Ovary (tissue), 9 donors: ENCODE measurements around the gene TBC1D26. TPM values are rescaled to one million over a fixed set of nuclear protein-coding genes. Genes with fewer than 3 reads are reported as not detected.
"Not testable (repeated sequence)": the region's sequence is repeated elsewhere in the genome, so short reads cannot be mapped to it uniquely, and the experiment has no call there.

Source experiments
- DNase-seq, 5 donors: peaks; one replicate each; pipeline ENCODE4 v3.0.0-alpha.2; 2019 to 2020
- H3K27ac ChIP-seq, 2 donors: fragments of 200-600 bp; one replicate each; pipeline versions ENCODE4 v1.5.1 to v1.8.0; 2019 to 2022
- H3K27me3 ChIP-seq: fragments of 200-600 bp; one replicate; pipeline ENCODE4 v1.8.0; 2022
- H3K36me3 ChIP-seq: fragments of 200-600 bp; sonication (generic); one replicate; pipeline ENCODE4 v1.5.1; 2019
- H3K4me1 ChIP-seq: one replicate; pipeline ENCODE4 v1.8.1; 2013; ENCODE audit warnings: mild to moderate bottlenecking, moderate library complexity; ENCODE audit not compliant: insufficient read depth
- H3K4me3 ChIP-seq: fragments of 200-600 bp; sonication (generic); one replicate; pipeline ENCODE4 v1.5.1; 2017
- H3K9me3 ChIP-seq, 2 donors: fragments of 200-600 bp in 1 of 2; sonication (generic) in 1 of 2; one replicate each; pipeline versions ENCODE4 v1.5.1 to v1.8.1; 2013 to 2019; ENCODE audit warnings: mild to moderate bottlenecking in 1 of 2, moderate library complexity in 1 of 2
- EP300 ChIP-seq: sonication (generic); formaldehyde crosslinking; IDR thresholded peaks from one replicate; pipeline ENCODE4 v1.6.1; 2017; ENCODE audit warnings: antibody characterized with exemption
- POLR2A ChIP-seq: fragments of 450-650 bp; IDR thresholded peaks from one replicate; pipeline ENCODE4 v1.6.1; 2017; ENCODE audit warnings: antibody characterized with exemption, mild to moderate bottlenecking, moderate library complexity
- WGBS, 3 donors: extraction: QIAGEN DNeasy Blood & Tissue Kit in 1 of 3; methylation state at CpG; one replicate each; pipeline versions ENCODE4 v1.1.5 to v1.1.7; 2013 to 2017; 5-methylcytosine and 5-hydroxymethylcytosine counted together
- intact Hi-C, 4 donors: fragments of 100-400 bp; cut with DNase I; formaldehyde crosslinking; loops; one replicate each; pipeline versions ENCODE4 v1.11.0 to v1.15.1; 2022 to 2023
- polyA plus RNA-seq, 2 donors: library from polyadenylated mRNA; stranded (reverse); fragments of 200-250 nt in 1 of 2; fragments of 350-450 nt in 1 of 2; fragmentation: Illumina TruSeq in 1 of 2; extraction: RNeasy Lipid Tissue Mini Kit (QIAGEN cat#74804) in 1 of 2; gene quantifications; one replicate each; pipeline ENCODE4 v1.2.3, GENCODE V29; 2013 to 2014
- total RNA-seq, 7 donors: library from RNA; depleted of rRNA in 2 of 7; stranded (reverse); fragments of >200 nt in 2 of 7; fragmentation: NEBNext Ultra II Directional in 3 of 7; extraction: Animal tissue kit (Norgen Biotek cat#: 25700) in 3 of 7; gene quantifications; one replicate each; pipeline versions ENCODE4 v1.1.0 to v1.2.4, GENCODE V29; 2016 to 2023
- TF ChIP-seq, protein P1 (sequence below), 3 donors: fragments of 450-650 bp in 2 of 3; fragments of 200-600 bp in 1 of 3; IDR thresholded peaks; one replicate each; pipeline versions ENCODE4 v1.5.1 to v1.8.0; 2016 to 2022; ENCODE audit warnings: antibody characterized with exemption in 3 of 3, mild to moderate bottlenecking in 1 of 3
- donor health status: DM: no; HTN: no; CAD: no; lungs with moderate emphysema.
- donor health status: DM: no; HTN: no; CAD: no.
- donor health status: Bipolar disorder and iron deficiency.
- donor health status: DM: yes; HTN: yes; CAD: no.
- donor health status: DM: no; HTN: no; CAD: no.
- donor health status: DM: yes; HTN: yes; CAD: no.

Gene TBC1D26
- total and polyA plus RNA-seq, 9 donors = 0.08 to 0.69 (median 0.38) TPM; not detected in 3

DNA sequence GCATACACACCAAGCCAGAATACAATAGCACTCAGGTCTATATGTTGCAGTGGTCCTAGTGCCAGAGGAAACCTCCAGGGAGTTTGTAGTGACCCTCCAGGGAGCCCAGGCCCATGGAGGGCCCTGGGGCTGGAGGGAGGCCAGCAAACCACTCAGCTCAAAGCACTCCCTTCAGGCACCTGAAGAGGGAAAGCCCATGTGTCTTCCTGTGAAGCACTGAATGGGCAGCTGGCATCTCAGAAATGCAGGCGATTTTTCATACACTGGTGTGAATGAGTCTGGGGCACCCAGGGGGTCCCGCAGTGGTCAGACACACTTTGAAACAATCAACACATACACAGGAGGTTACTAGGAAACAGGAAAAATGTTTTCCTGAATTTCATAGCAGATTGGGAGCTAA lies 12.8 kb downstream of the TBC1D26 start:
- DNase-seq = no peak
- H3K4me3 ChIP-seq = no peak overlapping the region
- H3K36me3 ChIP-seq = no peaks in the 10 kb centered on the region
- TF ChIP-seq EP300 (no peak), POLR2A (no peak)
- TF ChIP-seq, protein P1, sequence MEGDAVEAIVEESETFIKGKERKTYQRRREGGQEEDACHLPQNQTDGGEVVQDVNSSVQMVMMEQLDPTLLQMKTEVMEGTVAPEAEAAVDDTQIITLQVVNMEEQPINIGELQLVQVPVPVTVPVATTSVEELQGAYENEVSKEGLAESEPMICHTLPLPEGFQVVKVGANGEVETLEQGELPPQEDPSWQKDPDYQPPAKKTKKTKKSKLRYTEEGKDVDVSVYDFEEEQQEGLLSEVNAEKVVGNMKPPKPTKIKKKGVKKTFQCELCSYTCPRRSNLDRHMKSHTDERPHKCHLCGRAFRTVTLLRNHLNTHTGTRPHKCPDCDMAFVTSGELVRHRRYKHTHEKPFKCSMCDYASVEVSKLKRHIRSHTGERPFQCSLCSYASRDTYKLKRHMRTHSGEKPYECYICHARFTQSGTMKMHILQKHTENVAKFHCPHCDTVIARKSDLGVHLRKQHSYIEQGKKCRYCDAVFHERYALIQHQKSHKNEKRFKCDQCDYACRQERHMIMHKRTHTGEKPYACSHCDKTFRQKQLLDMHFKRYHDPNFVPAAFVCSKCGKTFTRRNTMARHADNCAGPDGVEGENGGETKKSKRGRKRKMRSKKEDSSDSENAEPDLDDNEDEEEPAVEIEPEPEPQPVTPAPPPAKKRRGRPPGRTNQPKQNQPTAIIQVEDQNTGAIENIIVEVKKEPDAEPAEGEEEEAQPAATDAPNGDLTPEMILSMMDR (IDR thresholded peaks at IDR 0.05) = no peak
- peaks cover 4% of the 10 kb centered on the region for H3K4me1 ChIP-seq
- WGBS, 3 donors = 24 to 74% (median 31%) methylated on average over 2 of the region's 2 CpGs
- H3K27me3 ChIP-seq = no peaks in the 10 kb centered on the region
- peak overlapping the region in 1 of 2 donors; percentile 16 for H3K27ac ChIP-seq
- H3K9me3 ChIP-seq = no peaks in the 10 kb centered on the region
- intact Hi-C loops = no loop called here

DNA sequence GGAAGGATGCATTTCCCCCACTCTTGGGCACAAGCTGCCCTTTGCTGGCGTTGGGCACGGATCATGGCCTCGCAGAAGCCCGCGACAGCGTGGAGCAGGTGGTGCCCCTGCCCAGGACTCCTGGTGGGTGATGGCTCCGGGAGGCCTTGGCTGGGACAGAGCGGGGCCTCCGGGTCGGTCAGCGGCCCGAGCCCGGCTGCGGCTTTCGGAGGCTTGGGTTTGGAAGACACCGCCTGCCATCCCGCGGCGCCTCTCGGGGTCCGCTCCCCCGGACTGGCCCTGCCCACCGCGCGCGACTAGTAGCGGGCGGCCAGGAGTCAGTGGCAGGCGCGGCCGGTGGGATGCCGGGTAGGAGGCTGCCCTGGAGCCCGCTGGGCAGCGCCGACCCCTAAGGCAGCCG lies 17.3 kb downstream of the TBC1D26 start:
- H3K4me3 ChIP-seq, DNase-seq, H3K27me3 ChIP-seq, intact Hi-C loops, H3K4me1 ChIP-seq, H3K9me3 ChIP-seq, H3K36me3 ChIP-seq: not testable (repeated sequence)
- 28 to 66% (median 47%) methylated on average over 8 to 36 of the region's 36 CpGs for WGBS, 3 donors
- peak overlapping the region in 1 of 2 donors; percentile 33 for H3K27ac ChIP-seq

DNA sequence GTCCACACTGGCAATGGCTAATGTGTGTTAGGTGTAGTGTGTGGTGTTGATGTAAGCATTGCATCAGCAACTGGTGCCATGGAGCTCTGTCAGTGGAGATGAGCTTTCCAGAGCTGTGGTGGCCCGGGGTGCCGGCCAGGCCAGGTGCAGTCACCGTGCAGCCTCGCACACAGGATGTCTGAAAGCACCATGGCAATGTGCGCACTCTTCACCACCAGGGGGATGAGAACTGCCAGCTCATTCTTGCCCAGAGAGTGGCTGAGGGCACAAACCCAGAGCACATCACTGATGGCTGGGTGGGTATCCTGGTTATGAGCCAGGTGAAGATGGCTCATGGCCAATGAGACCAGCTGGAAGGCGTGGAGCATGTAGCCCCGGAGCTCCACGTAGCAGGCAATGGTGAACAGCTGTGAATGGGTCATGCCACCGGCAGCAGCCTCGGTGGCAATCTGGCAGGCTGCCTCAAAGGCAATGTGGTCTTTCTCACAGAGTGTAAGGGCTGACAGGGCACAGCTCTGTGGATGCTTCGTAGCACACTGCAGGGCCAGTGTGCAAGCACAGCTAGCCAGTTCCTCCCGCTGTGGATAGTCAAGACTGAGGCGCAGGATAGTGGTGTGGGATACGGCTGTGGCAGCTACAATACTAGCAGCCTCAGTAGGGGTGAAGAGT lies 36.9 kb downstream of the TBC1D26 start:
- DNase-seq, H3K36me3 ChIP-seq, H3K27ac ChIP-seq, intact Hi-C loops, H3K4me3 ChIP-seq, H3K9me3 ChIP-seq, H3K27me3 ChIP-seq, H3K4me1 ChIP-seq: not testable (repeated sequence)
- 33 to 100% (median 79%) methylated on average over 3 to 8 of the region's 14 CpGs for WGBS, 3 donors

DNA sequence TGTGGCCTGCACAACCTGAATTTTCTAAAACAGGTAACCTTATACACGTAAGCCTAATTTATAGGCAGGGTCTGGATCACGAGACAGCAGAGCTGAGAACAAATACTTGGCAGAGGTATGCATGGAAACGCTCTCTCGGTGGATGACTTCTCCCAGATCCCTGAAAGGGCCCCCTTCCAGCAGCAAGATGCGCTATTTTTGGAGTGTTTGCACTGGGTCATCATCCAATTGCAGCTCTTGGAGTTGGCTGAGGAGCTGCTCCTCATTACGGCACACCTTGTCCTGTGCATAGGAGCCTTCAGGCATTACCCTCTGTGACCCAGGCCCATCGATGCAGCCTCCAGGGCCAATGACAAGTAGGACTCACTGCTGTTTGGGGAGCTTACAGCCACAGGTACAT lies 38.6 kb downstream of the TBC1D26 start:
- H3K4me1 ChIP-seq, intact Hi-C loops, H3K27me3 ChIP-seq, H3K27ac ChIP-seq, H3K36me3 ChIP-seq, DNase-seq, H3K4me3 ChIP-seq, H3K9me3 ChIP-seq: not testable (repeated sequence)
- 72 to 79% (median 78%) methylated on average over 6 to 7 of the region's 7 CpGs for WGBS, 3 donors

DNA sequence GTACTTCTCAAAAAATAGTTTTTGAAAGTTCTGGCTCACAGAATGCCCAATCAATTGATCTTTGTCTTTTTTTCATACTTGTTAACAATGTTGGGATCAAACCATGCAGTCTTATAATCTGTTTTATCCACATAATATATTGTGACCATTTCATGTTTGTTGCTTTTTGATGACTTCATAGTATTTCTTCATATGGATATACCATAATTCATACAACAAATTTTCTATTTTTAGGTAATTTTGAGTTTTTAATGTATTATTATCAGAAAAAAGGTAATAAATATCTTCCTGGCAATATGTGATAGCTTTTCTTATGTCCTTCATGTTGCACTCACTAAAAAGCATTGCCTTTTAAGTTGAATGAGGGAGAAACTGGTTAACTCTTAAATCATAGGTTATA lies 44.8 kb downstream of the TBC1D26 start:
- no peak overlapping the region for H3K27ac ChIP-seq
- H3K36me3 ChIP-seq = no peaks in the 10 kb centered on the region
- no peak overlapping the region for H3K4me3 ChIP-seq
- no peak for TF ChIP-seq POLR2A
- TF ChIP-seq, protein P1 (IDR thresholded peaks at IDR 0.05) = no peak
- TF ChIP-seq EP300 = no peak
- H3K9me3 ChIP-seq = no peaks in the 10 kb centered on the region
- H3K27me3 ChIP-seq = no peaks in the 10 kb centered on the region
- intact Hi-C loops = no loop called here
- H3K4me1 ChIP-seq = no peaks in the 10 kb centered on the region
- DNase-seq = no peak

DNA sequence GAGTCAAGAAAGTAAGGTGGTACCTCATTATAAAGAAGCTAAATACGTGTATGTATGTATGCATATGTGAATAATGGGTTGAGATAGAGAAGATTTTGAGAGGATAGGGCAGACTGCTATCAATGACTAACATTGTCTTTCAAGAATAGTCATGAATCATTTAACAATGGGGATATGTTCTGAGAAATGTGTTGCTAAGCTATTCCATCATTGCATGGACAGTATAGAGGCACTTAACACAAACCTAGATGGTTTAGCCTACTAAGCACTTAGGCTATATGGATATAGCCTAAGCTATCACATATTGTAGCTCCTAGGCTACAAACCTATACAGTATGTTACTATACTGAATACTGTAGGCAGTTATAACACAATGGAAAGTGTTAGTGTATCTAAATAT lies 45.2 kb downstream of the TBC1D26 start:
- Histone ChIP-seq H3K27me3 (no peaks in the 10 kb centered on the region), H3K36me3 (no peaks in the 10 kb centered on the region), H3K9me3 (no peaks in the 10 kb centered on the region), H3K4me3 (no peak overlapping the region), H3K4me1 (no peaks in the 10 kb centered on the region), H3K27ac (no peak overlapping the region)
- TF ChIP-seq, protein P1 (IDR thresholded peaks at IDR 0.05) = no peak
- no peak for TF ChIP-seq POLR2A
- no peak for TF ChIP-seq EP300
- WGBS, 3 donors = 66 to 78% (median 76%) methylated on average over 1 of the region's 1 CpG
- intact Hi-C loops = no loop called here
- no peak for DNase-seq
